ENCODE data around the gene KTN1. TPM values are rescaled to one million over a fixed set of nuclear protein-coding genes. Genes with fewer than 3 reads are reported as not detected.

Gene KTN1
- total RNA-seq, 2 experiments from 2014 or later, result 59.9 to 68.4 TPM

- H3K4me1 Mint-ChIP-seq (ENCODE audit: low read depth), result no peaks in the 10 kb centered on the region
- H3K9me3 Mint-ChIP-seq, result no peaks in the 10 kb centered on the region
- ATAC-seq (ENCODE audit: poor library complexity), result no peak
- H3K4me3 Mint-ChIP-seq, result no peak overlapping the region
- no peak overlapping the region for H3K27ac ChIP-seq (ENCODE audit: low read depth in 1 of 2, low read length in 2 of 2)
- no peaks in the 10 kb centered on the region for H3K27me3 Mint-ChIP-seq
- no peak overlapping the region for H3K4me3 ChIP-seq (ENCODE audit: low read length)
- ChIA-PET POLR2A (no interaction called here), CTCF (no interaction called here)
- no peaks in the 10 kb centered on the region for H3K4me1 ChIP-seq (ENCODE audit: insufficient read depth, low read length)
- no peaks in the 10 kb centered on the region for H3K27me3 ChIP-seq (ENCODE audit: control insufficient read depth in 1 of 2, insufficient read depth in 2 of 2, low read length in 2 of 2)
- no peaks in the 10 kb centered on the region for H3K9me3 ChIP-seq (ENCODE audit: control insufficient read depth in 1 of 2, insufficient read depth in 1 of 2, low read length in 2 of 2)
- intact Hi-C loops (cut with DNase I, micrococcal nuclease), result no loop called here
- H3K27ac Mint-ChIP-seq, result no peak overlapping the region
- H3K36me3 ChIP-seq (ENCODE audit: insufficient read depth, low read length), result peaks cover 79% of the 10 kb centered on the region
- no peak for TF ChIP-seq CTCF (IDR thresholded peaks at IDR 0.05)
- DNase-seq, result no peak
- peaks cover 88% of the 10 kb centered on the region for H3K36me3 Mint-ChIP-seq (ENCODE audit: low read depth)
These were observed 101.1 kb downstream of the KTN1 start for GRCh38 chr14:55681096-55681495.

DNA sequence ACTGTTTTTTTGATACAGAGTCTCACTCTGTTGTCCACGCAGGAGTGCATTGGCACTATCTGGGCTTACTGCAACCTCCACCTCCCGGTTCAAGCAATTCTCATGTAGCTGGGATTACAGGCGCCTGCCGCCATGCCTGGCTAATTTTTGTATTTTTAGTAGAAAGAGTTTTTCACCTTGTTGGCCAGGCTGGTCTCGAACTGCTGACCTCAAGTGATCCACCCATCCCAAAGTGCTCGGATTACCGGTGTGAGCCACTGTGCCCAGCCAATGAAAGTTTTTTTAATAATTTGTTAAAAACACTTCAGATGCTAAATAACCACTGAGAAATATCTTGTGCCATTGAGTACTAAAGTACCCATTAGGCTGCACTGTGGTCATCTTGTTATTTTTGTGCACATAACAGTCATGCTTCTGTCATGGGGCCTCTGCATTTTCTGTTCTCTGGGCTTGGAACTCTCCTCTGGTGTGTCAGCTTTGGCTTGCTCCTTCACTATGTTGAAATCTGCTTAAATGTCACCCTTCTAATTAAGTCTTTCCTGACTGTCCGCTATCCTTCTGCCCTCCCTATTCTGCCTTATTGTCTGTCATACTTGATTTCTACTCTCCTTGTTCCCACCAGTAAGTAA is 105.1 kb downstream of the KTN1 start:
- DNase-seq, result no peak
- CTCF ChIA-PET, result no interaction called here
- peaks cover 69% of the 10 kb centered on the region for H3K36me3 Mint-ChIP-seq (ENCODE audit: low read depth)

GRCh38 chr14:55686713-55687112 is 106.7 kb downstream of the KTN1 start:
- H3K4me3 ChIP-seq (ENCODE audit: low read length), result no peak overlapping the region
- ChIA-PET POLR2A (no interaction called here), CTCF (no interaction called here)
- H3K36me3 ChIP-seq (ENCODE audit: insufficient read depth, low read length), result peaks cover 36% of the 10 kb centered on the region
- H3K27ac ChIP-seq (ENCODE audit: low read depth in 1 of 2, low read length in 2 of 2), result no peak overlapping the region
- no peaks in the 10 kb centered on the region for H3K9me3 Mint-ChIP-seq
- no peaks in the 10 kb centered on the region for H3K27me3 Mint-ChIP-seq
- no peaks in the 10 kb centered on the region for H3K4me1 Mint-ChIP-seq (ENCODE audit: low read depth)
- no peak for TF ChIP-seq CTCF (IDR thresholded peaks at IDR 0.05)
- H3K27ac Mint-ChIP-seq, result no peak overlapping the region
- DNase-seq (no peak), ATAC-seq (ENCODE audit: poor library complexity) (no peak)
- H3K4me3 Mint-ChIP-seq, result no peak overlapping the region
- no peaks in the 10 kb centered on the region for H3K9me3 ChIP-seq (ENCODE audit: control insufficient read depth in 1 of 2, insufficient read depth in 1 of 2, low read length in 2 of 2)
- no peaks in the 10 kb centered on the region for H3K27me3 ChIP-seq (ENCODE audit: control insufficient read depth in 1 of 2, insufficient read depth in 2 of 2, low read length in 2 of 2)
- intact Hi-C loops (cut with DNase I, micrococcal nuclease), result no loop called here
- peaks cover 53% of the 10 kb centered on the region for H3K36me3 Mint-ChIP-seq (ENCODE audit: low read depth)
- no peaks in the 10 kb centered on the region for H3K4me1 ChIP-seq (ENCODE audit: insufficient read depth, low read length)

More for the DNA sequence above, 105.1 kb downstream of the KTN1 start:
- Histone ChIP-seq H3K4me3 (ENCODE audit: low read length) (no peak overlapping the region), H3K36me3 (ENCODE audit: insufficient read depth, low read length) (peaks cover 52% of the 10 kb centered on the region), H3K27me3 (ENCODE audit: control insufficient read depth in 1 of 2, insufficient read depth in 2 of 2, low read length in 2 of 2) (no peaks in the 10 kb centered on the region), H3K27ac (ENCODE audit: low read depth in 1 of 2, low read length in 2 of 2) (no peak overlapping the region), H3K9me3 (ENCODE audit: control insufficient read depth in 1 of 2, insufficient read depth in 1 of 2, low read length in 2 of 2) (no peaks in the 10 kb centered on the region), H3K4me1 (ENCODE audit: insufficient read depth, low read length) (no peaks in the 10 kb centered on the region)
- Mint-ChIP-seq H3K4me3 (no peak overlapping the region), H3K27ac (no peak overlapping the region), H3K9me3 (no peaks in the 10 kb centered on the region), H3K27me3 (no peaks in the 10 kb centered on the region), H3K4me1 (ENCODE audit: low read depth) (no peaks in the 10 kb centered on the region)
- TF ChIP-seq CTCF (IDR thresholded peaks at IDR 0.05), result no peak
- POLR2A ChIA-PET, result interaction anchor here (0.7 to 0.9 kb wide), 2 partner anchors 9 to 789 kb away, joined by 3 read pairs; no protein-coding TSS in a partner anchor
- intact Hi-C loops (cut with DNase I, micrococcal nuclease), result no loop called here
- no peak for ATAC-seq (ENCODE audit: poor library complexity)

Measured in CD4-positive, alpha-beta T cell (primary cell).